ENCODE measurements around the gene LUZP1. TPM values are rescaled to one million over a fixed set of nuclear protein-coding genes. Genes with fewer than 3 reads are reported as not detected.
A peak's percentile ranks its signal among the peaks of the same experiment; 100 is the strongest.

Gene LUZP1
- total RNA-seq, 1 experiment from 2014 or later = 43.4 TPM

- H3K9me3 Mint-ChIP-seq = no peaks in the 10 kb centered on the region
- H3K4me1 Mint-ChIP-seq = peaks cover 46% of the 10 kb centered on the region
- ChIA-PET CTCF (interaction anchor here (0.6 to 2.0 kb wide), 2 partner anchors 25 to 642 kb away, joined by 3 to 6 read pairs; no protein-coding TSS in a partner anchor), POLR2A (interaction anchor here (1.1 kb wide), 1 partner anchor 44 kb away, joined by 4 read pairs; the partner anchor contains the start of gene LUZP1)
- DNase-seq (ENCODE audit: low spot score) (no peak), ATAC-seq (no peak)
- no peak overlapping the region for H3K4me3 Mint-ChIP-seq
- TF ChIP-seq RELA (CRISPR knock-in tag; IDR thresholded peaks at IDR 0.05; ENCODE audit: borderline replicate concordance) (no peak), GABPB1 (CRISPR knock-in tag; IDR thresholded peaks at IDR 0.05) (no peak), AR (CRISPR knock-in tag; IDR thresholded peaks at IDR 0.05) (no peak), SMAD3 (CRISPR knock-in tag; IDR thresholded peaks at IDR 0.05; ENCODE audit: borderline replicate concordance) (no peak), GTF2I (CRISPR knock-in tag; conservative IDR thresholded peaks at IDR 0.05) (no peak), ELF4 (CRISPR knock-in tag; IDR thresholded peaks at IDR 0.05; ENCODE audit: low read depth) (no peak), CREM (CRISPR knock-in tag; IDR thresholded peaks at IDR 0.05) (no peak), KAT7 (CRISPR knock-in tag; IDR thresholded peaks at IDR 0.05; ENCODE audit: borderline replicate concordance) (no peak)
- no peak overlapping the region for H3K27ac Mint-ChIP-seq
- no peaks in the 10 kb centered on the region for H3K36me3 Mint-ChIP-seq
- no peaks in the 10 kb centered on the region for H3K27me3 Mint-ChIP-seq (ENCODE audit: low read depth)
These were observed 44.2 kb downstream of the LUZP1 start for GRCh38 chr1:23124259-23125026.

- TF ChIP-seq MLX (CRISPR knock-in tag; IDR thresholded peaks at IDR 0.05) (no peak), FOXK1 (CRISPR knock-in tag; IDR thresholded peaks at IDR 0.05) (no peak), IRF2 (CRISPR knock-in tag; IDR thresholded peaks at IDR 0.05; ENCODE audit: borderline replicate concordance, low read depth) (no peak), ZMAT4 (CRISPR knock-in tag; IDR thresholded peaks at IDR 0.05) (no peak), E2F1 (CRISPR knock-in tag; IDR thresholded peaks at IDR 0.05) (no peak), ATF2 (CRISPR knock-in tag; IDR thresholded peaks at IDR 0.05; ENCODE audit: borderline replicate concordance, low read depth) (no peak), NR1H2 (CRISPR knock-in tag; IDR thresholded peaks at IDR 0.05) (no peak), PREB (CRISPR knock-in tag; IDR thresholded peaks at IDR 0.05; ENCODE audit: borderline replicate concordance) (no peak), ESRRA (CRISPR knock-in tag; IDR thresholded peaks at IDR 0.05; ENCODE audit: borderline replicate concordance) (no peak), ERG (CRISPR knock-in tag; IDR thresholded peaks at IDR 0.05) (no peak)
- ChIA-PET CTCF (interaction anchor here (0.7 to 1.7 kb wide), 2 partner anchors 61 to 837 kb away, joined by 3 to 12 read pairs; no protein-coding TSS in a partner anchor), POLR2A (interaction anchor here (1.1 kb wide), 1 partner anchor 45 kb away, joined by 4 read pairs; the partner anchor contains the start of gene LUZP1)
- Mint-ChIP-seq H3K4me1 (peaks cover 46% of the 10 kb centered on the region), H3K27me3 (ENCODE audit: low read depth) (no peaks in the 10 kb centered on the region), H3K9me3 (no peaks in the 10 kb centered on the region), H3K36me3 (no peaks in the 10 kb centered on the region), H3K27ac (peak overlapping the region; percentile 35), H3K4me3 (no peak overlapping the region)
- ATAC-seq (no peak), DNase-seq (ENCODE audit: low spot score) (no peak)
These were observed 45.1 kb downstream of the LUZP1 start for GRCh38 chr1:23123528-23123927.
